SK-N-SH treated with all-trans-retinoic acid at 6 μM for 48 hours (cell line): ENCODE results near the gene ARL15.

Source experiments
- BACH2 ChIP-seq: fragments of 250-450 bp; sonication (Bioruptor Pico); IDR thresholded peaks from 2 replicates; pipeline ENCODE4 v1.9.0; 2021; ENCODE audit warnings: mild to moderate bottlenecking, borderline replicate concordance
- CREB5 ChIP-seq: fragments of 250-450 bp; sonication (Bioruptor Pico); IDR thresholded peaks from 2 replicates; pipeline ENCODE4 v1.5.1; 2020; ENCODE audit warnings: low read depth, mild to moderate bottlenecking, moderate library complexity
- CSRNP3 ChIP-seq: fragments of 250-450 bp; sonication (Bioruptor Pico); IDR thresholded peaks from 2 replicates; pipeline ENCODE4 v1.5.1; 2021; ENCODE audit warnings: mild to moderate bottlenecking, moderate library complexity
- ISL1 ChIP-seq: fragments of 250-450 bp; sonication (Bioruptor Pico); IDR thresholded peaks from 2 replicates; pipeline ENCODE4 v2.1.2; 2022; ENCODE audit warnings: mild to moderate bottlenecking, moderate library complexity
- PATZ1 ChIP-seq: fragments of 250-450 bp; sonication (Bioruptor Pico); IDR thresholded peaks from 2 replicates; pipeline ENCODE4 v1.8.0; 2020; ENCODE audit warnings: mild to moderate bottlenecking, moderate library complexity, borderline replicate concordance
- SNAI2 ChIP-seq: fragments of 250-450 bp; sonication (Bioruptor Pico); IDR thresholded peaks from 2 replicates; pipeline ENCODE4 v1.5.0; 2020; ENCODE audit warnings: mild to moderate bottlenecking, moderate library complexity
- TCF4 ChIP-seq: fragments of 250-450 bp; sonication (Bioruptor Pico); IDR thresholded peaks from 2 replicates; pipeline ENCODE4 v1.8.0; 2021; ENCODE audit warnings: mild to moderate bottlenecking, moderate library complexity, borderline replicate concordance
- TOX ChIP-seq: fragments of 250-450 bp; sonication (Bioruptor Pico); IDR thresholded peaks from 2 replicates; pipeline ENCODE4 v1.8.0; 2021; ENCODE audit warnings: mild to moderate bottlenecking, moderate library complexity, borderline replicate concordance
- ZFP30 ChIP-seq: fragments of 450-650 bp; formaldehyde crosslinking; IDR thresholded peaks from 2 replicates; pipeline ENCODE4 v1.5.0; 2022; ENCODE audit warnings: mild to moderate bottlenecking, moderate library complexity
- ZNF70 ChIP-seq: fragments of 450-650 bp; formaldehyde crosslinking; IDR thresholded peaks from 2 replicates; pipeline ENCODE4 v1.5.0; 2020; ENCODE audit warnings: mild to moderate bottlenecking, moderate library complexity
- ZNF8 ChIP-seq: fragments of 450-650 bp; formaldehyde crosslinking; IDR thresholded peaks from 2 replicates; pipeline ENCODE4 v1.5.0; 2020; ENCODE audit warnings: mild to moderate bottlenecking, moderate library complexity
- TF ChIP-seq, protein P1 (sequence below): fragments of 250-450 bp; sonication (Bioruptor Pico); IDR thresholded peaks from 2 replicates; pipeline ENCODE4 v1.5.0; 2020; ENCODE audit warnings: mild to moderate bottlenecking, moderate library complexity

GRCh38 chr5:54095969-54096368 is 214.4 kb downstream of the ARL15 start:
- no peak for TF ChIP-seq TOX (CRISPR knock-in tag)
- TF ChIP-seq, protein P1, sequence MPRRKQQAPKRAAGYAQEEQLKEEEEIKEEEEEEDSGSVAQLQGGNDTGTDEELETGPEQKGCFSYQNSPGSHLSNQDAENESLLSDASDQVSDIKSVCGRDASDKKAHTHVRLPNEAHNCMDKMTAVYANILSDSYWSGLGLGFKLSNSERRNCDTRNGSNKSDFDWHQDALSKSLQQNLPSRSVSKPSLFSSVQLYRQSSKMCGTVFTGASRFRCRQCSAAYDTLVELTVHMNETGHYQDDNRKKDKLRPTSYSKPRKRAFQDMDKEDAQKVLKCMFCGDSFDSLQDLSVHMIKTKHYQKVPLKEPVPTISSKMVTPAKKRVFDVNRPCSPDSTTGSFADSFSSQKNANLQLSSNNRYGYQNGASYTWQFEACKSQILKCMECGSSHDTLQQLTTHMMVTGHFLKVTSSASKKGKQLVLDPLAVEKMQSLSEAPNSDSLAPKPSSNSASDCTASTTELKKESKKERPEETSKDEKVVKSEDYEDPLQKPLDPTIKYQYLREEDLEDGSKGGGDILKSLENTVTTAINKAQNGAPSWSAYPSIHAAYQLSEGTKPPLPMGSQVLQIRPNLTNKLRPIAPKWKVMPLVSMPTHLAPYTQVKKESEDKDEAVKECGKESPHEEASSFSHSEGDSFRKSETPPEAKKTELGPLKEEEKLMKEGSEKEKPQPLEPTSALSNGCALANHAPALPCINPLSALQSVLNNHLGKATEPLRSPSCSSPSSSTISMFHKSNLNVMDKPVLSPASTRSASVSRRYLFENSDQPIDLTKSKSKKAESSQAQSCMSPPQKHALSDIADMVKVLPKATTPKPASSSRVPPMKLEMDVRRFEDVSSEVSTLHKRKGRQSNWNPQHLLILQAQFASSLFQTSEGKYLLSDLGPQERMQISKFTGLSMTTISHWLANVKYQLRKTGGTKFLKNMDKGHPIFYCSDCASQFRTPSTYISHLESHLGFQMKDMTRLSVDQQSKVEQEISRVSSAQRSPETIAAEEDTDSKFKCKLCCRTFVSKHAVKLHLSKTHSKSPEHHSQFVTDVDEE (CRISPR knock-in tag): no peak
- no peak for TF ChIP-seq ZNF70 (CRISPR knock-in tag)
- TF ChIP-seq ISL1: no peak
- no peak for TF ChIP-seq PATZ1 (CRISPR knock-in tag)
- TF ChIP-seq TCF4 (CRISPR knock-in tag): no peak
- no peak for TF ChIP-seq ZNF8 (CRISPR knock-in tag)
- no peak for TF ChIP-seq CSRNP3 (CRISPR knock-in tag)
- TF ChIP-seq SNAI2 (CRISPR knock-in tag): no peak
- no peak for TF ChIP-seq BACH2
- no peak for TF ChIP-seq CREB5 (CRISPR knock-in tag)
- TF ChIP-seq ZFP30 (CRISPR knock-in tag): no peak
